Umbilical cord (tissue), 2 donors: ENCODE measurements around the gene PFKM. TPM values are rescaled to one million over a fixed set of nuclear protein-coding genes. Genes with fewer than 3 reads are reported as not detected.

Experiments
- DNase-seq: peaks from one replicate; pipeline ENCODE4 v3.0.0-alpha.2; 2015; ENCODE audit warnings: low spot score
- total RNA-seq: library from RNA; depleted of rRNA; stranded (reverse); fragments of >200 nt; gene quantifications from one replicate; pipeline ENCODE4 v1.2.3, GENCODE V29; 2014; ENCODE audit warnings: low replicate concordance; ENCODE audit not compliant: insufficient read depth

PFKM gene
- total RNA-seq = 74.9 TPM

DNA sequence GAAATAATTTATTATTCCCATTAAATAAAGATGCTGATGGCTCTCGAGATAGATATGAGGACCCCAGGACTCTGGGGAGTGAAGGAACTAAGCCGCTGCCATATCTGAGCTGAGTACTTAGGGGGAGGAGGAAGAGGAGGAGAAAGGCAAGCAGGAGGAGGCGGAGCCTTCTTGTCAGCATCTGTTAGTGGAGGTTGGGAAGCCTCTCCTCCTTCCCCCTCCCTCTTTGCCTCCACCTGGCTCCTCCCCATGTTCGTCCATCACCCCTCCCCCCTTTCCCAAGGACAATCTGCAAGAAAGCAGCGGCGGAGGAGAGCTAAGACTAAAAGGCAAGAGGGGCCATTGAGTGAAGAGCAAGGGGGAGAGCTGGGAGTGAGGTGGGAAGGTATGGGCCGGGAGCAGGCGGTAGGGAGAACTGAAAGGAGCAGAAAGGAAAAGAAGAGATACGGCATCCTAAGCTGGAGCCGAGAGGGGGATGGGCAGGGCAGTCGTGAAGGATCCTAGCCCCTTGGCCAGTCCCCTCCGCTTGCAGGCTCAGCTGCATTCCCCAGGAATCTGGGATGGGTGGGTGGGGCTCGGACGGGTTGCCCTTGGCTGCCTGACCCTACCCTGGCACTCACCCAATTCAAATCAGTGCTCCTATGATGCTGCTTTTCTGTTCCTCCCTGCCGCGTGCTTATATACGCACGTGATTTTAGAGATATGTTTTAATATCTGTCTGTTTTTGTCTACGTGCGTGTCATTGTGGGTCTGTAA, at the start of gene PFKM:
PFKM (plus strand) TSS at position 287 of the 756 bp plus-strand sequence. CDS start 3,411 bp downstream, outside the sequence.
- peak; percentile 98 for DNase-seq

GRCh38 chr12:48070033-48070432, 49.1 kb upstream of the PFKM start:
- no peak for DNase-seq

DNA sequence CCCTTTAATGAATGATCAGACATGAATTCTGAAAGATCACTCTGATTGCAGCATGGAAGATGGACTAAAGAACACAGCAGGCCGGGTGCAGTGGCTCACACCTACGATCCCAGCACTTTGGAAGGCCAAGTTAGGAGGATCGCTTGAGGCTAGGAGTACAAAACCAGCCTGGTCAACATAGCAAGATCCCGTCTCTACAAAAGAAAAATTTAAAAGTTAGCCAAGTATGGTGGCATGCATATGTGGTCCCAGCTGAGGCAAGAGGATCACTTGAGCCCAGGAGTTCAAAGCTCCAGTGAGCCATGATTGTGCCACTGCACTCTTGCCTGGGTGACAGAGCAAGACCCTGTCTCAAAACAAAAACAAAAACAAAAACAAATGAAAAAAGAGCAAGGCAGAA, 48.4 kb upstream of the PFKM start:
- no peak for DNase-seq

- DNase-seq = no peak
Measured at GRCh38 chr12:48071808-48072207, 47.4 kb upstream of the PFKM start.

GRCh38 chr12:48072266-48072665, 46.9 kb upstream of the PFKM start:
- DNase-seq = no peak

DNA sequence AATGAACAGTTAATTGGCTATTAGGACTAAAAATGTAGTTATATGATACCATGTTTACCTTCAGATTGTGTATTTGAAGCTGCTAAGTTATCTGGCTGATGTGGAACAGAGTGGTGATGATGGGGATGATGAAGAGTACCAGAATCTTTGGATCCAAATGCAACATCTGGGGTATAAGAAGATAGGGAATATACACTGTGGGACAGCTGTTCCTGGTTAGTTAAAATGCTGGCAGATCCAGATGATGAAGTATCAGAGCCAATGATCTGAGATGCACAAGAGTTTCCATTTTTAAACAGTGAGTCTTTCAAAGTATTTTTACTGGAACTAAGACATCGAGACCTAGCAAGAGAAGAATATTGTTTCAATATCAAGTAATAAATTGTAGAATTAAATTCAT, 44.9 kb upstream of the PFKM start:
- no peak for DNase-seq

GRCh38 chr12:48075832-48076231, 43.3 kb upstream of the PFKM start:
- no peak for DNase-seq

DNA sequence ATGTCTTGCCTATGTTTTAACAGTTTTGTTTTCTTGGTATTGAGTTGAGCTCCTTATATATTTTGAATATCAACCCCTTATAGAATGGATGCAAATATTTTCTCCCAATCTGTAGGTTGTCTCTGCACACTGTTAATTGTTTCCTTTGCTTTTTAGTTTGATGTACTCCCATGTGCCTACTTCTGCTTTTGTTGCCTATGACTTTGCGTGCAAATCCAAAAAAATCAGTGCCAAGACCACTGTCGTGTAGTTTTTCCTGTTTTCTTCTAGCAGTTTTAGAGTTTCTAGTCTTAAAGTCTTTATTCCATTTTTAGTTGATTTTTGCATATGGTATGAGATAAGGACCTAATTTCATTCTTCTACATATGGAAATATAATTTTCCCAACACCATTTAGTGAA, 42.1 kb upstream of the PFKM start:
- no peak for DNase-seq

DNA sequence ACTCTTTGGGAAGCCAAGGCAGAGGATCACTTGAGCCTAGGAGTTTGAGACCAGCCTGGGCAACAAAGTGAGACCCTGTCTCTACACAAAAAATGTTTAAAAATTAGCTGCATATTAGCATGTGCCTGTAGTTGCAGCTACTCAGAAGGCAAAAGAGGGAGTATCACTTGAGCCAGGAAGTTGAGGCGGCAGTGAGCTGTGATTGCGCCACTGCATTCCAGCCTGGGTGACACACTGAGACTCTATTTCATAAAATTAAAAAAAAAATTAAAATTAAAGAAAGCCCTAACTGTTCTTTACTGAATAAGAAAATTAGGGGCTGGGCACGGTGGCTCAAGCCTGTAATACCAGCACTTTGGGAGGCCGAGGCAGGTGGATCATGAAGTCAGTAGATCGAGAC, 40.3 kb upstream of the PFKM start:
- no peak for DNase-seq

- no peak for DNase-seq
Measured at GRCh38 chr12:48080285-48080684, 38.9 kb upstream of the PFKM start.

DNA sequence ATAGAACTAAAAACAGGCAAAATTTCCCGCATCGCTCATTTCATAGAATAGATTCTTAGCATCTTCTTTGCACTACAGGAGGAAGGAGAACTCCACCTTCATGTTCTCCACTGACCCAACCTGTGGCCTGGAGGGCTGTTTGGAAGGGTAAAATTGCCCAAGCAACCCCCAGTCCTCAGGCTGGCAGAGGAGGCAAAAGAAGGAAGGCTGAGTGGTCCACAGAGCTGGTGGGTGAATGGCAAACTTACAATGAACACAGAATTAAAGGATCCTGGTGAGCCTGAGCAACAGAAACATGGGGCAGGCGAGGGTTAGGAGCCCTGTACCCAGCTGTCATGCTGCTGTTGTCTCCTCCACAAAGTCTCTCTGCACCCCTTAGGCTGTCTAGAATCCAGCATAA, 38.3 kb upstream of the PFKM start:
- DNase-seq = no peak

DNA sequence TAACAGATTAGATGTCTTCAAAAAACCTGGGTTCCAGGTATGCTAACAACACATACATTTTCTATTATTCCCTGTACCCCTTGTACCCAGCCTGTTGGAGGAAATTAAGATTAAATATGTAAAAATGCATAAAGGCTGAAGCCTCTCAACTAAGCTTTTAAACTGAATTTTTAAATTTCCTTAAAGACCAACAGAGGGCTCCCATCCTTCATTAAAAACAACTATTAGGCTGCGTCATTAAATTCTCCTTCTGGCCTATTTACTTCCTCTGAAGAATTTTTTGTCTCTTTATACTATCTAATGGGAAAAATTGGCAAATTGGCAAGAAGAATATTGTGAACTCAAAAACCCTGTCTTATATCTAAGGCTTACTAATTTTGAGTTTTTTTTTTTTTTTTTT, 35.1 kb upstream of the PFKM start:
- DNase-seq = peak; percentile 42

GRCh38 chr12:48084841-48085460, 34.2 kb upstream of the PFKM start:
- DNase-seq = no peak

- DNase-seq = no peak
Measured at GRCh38 chr12:48086327-48086726, 32.8 kb upstream of the PFKM start.

DNA sequence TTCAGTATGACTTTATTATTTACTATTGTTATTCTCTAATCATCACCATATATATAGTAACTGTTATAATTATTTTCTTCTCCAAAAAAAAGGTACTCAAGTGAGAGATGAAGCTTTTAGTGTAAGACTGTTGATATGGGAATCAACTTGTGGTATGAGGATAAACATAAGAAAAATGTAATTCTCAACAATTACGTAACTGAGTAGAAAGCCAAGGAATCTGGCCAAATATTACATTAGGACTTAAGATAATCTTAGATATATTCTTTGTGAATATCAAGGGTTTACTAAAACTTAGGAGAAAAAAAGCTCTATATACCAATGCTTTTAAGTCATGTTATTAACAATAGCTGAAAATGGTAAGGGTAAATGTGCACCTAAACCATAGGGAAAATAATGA, 26.6 kb upstream of the PFKM start:
- DNase-seq = peak; percentile 57

DNA sequence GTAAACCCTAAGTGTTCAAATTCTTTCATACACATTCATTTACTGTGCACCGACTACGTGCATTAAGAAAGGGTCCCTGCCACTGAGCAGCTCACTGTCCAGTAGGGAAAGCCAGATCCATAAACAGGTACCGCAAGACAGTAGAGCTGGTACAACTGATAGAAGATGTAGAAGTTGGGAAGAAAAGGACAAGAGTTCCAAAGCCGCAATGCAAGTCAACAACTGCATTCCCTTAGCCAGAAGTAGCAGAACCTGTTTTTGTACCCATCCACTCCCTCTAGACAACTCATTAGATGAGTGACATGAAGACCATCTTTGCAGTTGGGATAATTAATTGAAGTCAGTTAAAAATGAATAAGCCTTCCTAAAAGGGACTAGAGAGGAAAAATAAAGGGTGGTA, 14.6 kb upstream of the PFKM start:
- no peak for DNase-seq

GRCh38 chr12:48105321-48105866, 13.8 kb upstream of the PFKM start:
- DNase-seq = peak; percentile 33

GRCh38 chr12:48105867-48106680, 13.1 kb upstream of the PFKM start, which contains the start of gene SENP1:
Gene SENP1, minus strand, starts transcription at chr12:48106079. Its CDS starts 4,607 bp downstream, at chr12:48101472.
- DNase-seq = peak; percentile 90

- no peak for DNase-seq
Measured at GRCh38 chr12:48106681-48107613, 12.2 kb upstream of the PFKM start.

DNA sequence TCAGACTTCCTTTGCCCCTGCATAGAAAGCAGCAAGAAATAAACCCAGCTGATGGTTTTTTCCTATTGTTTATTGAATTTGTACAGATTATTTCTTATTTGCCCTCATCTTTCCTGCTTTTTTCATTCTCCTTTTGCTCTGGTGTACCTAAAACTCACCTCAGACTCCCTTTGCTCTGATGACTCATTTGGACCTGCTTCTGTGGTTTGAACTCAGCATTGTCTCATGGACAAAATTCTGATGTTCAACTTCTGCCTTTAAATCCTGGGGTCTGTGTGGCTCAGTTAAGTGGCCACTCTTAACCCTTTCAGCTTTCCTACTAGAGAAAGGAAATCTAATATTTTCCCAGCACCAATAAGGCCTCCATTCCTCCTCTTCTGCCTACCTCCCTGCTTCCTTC, 9.7 kb upstream of the PFKM start:
- DNase-seq = no peak
